Heart left ventricle (tissue), 16 donors: Measurements from ENCODE around the gene RORC. TPM values are rescaled to one million over a fixed set of nuclear protein-coding genes. Genes with fewer than 3 reads are reported as not detected.
A peak's percentile ranks its signal among the peaks of the same experiment; 100 is the strongest.

Source experiments
- ATAC-seq, 4 donors: fragments of 200-7000 bp; cut with Tn5 transposase; one replicate each; pipeline ENCODE4 v1.9.1; 2020 to 2022; ENCODE audit warnings: moderate library complexity in 4 of 4, mild to moderate bottlenecking in 3 of 4, moderate number of reproducible peaks in 1 of 4
- DNase-seq, 5 donors: peaks; one replicate each; pipeline ENCODE4 v3.0.0-alpha.2; 2020
- H3K27ac ChIP-seq, 12 donors: fragments of 200-600 bp; sonication (generic) in 4 of 12; one replicate each; pipeline versions ENCODE4 v1.5.0 to v1.8.0; 2016 to 2022; ENCODE audit warnings: mild to moderate bottlenecking in 2 of 12
- H3K27me3 ChIP-seq, 9 donors: fragments of 200-600 bp; sonication (generic) in 2 of 9; one replicate each; pipeline versions ENCODE4 v1.5.1 to v1.8.0; 2016 to 2022; ENCODE audit warnings: mild to moderate bottlenecking in 3 of 9
- H3K36me3 ChIP-seq, 9 donors: fragments of 200-600 bp; sonication (generic) in 2 of 9; one replicate each; pipeline versions ENCODE4 v1.5.0 to v1.8.0; 2018 to 2022; ENCODE audit warnings: mild to moderate bottlenecking in 2 of 9
- H3K4me1 ChIP-seq, 12 donors: fragments of 200-600 bp; sonication (generic) in 4 of 12; one replicate each; pipeline versions ENCODE4 v1.5.0 to v1.8.0; 2016 to 2022; ENCODE audit warnings: mild to moderate bottlenecking in 3 of 12
- H3K4me3 ChIP-seq, 12 donors: fragments of 200-600 bp; sonication (generic) in 4 of 12; one replicate each; pipeline versions ENCODE4 v1.5.0 to v1.8.0; 2017 to 2022; ENCODE audit warnings: mild to moderate bottlenecking in 9 of 12, moderate library complexity in 4 of 12
- H3K9me3 ChIP-seq, 12 donors: fragments of 200-600 bp; sonication (generic) in 4 of 12; one replicate each; pipeline versions ENCODE4 v1.5.0 to v1.8.0; 2016 to 2022; ENCODE audit warnings: mild to moderate bottlenecking in 1 of 12
- CTCF ChIP-seq, 12 donors: fragments of 200-600 bp; sonication (generic) in 4 of 12; IDR thresholded peaks; one replicate each; pipeline versions ENCODE4 v1.5.0 to v1.8.0; 2018 to 2022; ENCODE audit warnings: antibody characterized with exemption in 12 of 12, mild to moderate bottlenecking in 5 of 12
- POLR2A ChIP-seq, 2 donors: fragments of 450-650 bp; IDR thresholded peaks; one replicate each; pipeline ENCODE4 v1.6.1; 2017; ENCODE audit warnings: antibody characterized with exemption in 2 of 2, mild to moderate bottlenecking in 2 of 2, moderate library complexity in 2 of 2
- WGBS, 4 donors: extraction: QIAGEN DNeasy Blood & Tissue Kit in 2 of 4; methylation state at CpG; one replicate each; pipeline versions ENCODE4 v1.1.5 to v1.1.7; 2013 to 2018; 5-methylcytosine and 5-hydroxymethylcytosine counted together
- intact Hi-C, 10 donors: fragments of 100-400 bp; cut with DNase I; formaldehyde crosslinking; loops; one replicate each; pipeline versions ENCODE4 v1.11.1 to v1.14.2; 2022
- polyA plus RNA-seq, 2 donors: library from polyadenylated mRNA; stranded (reverse); fragments of 200-250 nt; gene quantifications; one replicate each; pipeline ENCODE4 v1.2.3, GENCODE V29; 2013
- total RNA-seq, 9 donors: library from RNA; depleted of rRNA in 2 of 9; stranded (reverse); fragments of >200 nt in 2 of 9; fragmentation: NEBNext Ultra II Directional in 3 of 9; extraction: Animal tissue kit (Norgen Biotek cat#: 25700) in 3 of 9; gene quantifications; one replicate each; pipeline versions ENCODE4 v1.1.0 to v1.2.4, GENCODE V29; 2016 to 2023
- donor health status: ischemic (EF 13 %, LVEDD 7.1; RV severe dilation, severe dysfunction).
- donor health status: healthy with polysubstance abuse.
- donor health status: DM: no; HTN: yes; CAD: no.
- donor health status: DM: no; HTN: no; CAD: no.
- donor health status: ischemic (EF 25% LVEDD 6.9; RV normal size, moderate dysfunction).
- donor health status: ischemic (EF 25% LVEDD 5.7; RV mildly dilated, moderate dysfunction).
- donor health status: healthy.
- donor health status: DM: yes; HTN: yes; CAD: no.
- donor health status: ischemic (EF 35%, LVEDD 5.7; RV mildly dilated, moderate dysfunction).
- donor health status: nonischemic (EF 11% LVEDD 7.7; RV severe dilation, severe dysfunction).
- donor health status: DM: yes; HTN: yes; CAD: no.
- donor health status: PGD.
- donor health status: ischemic (EF 29% LVEDD 5.4; RV normal size, mild dysfunction).
- donor health status: nonischemic (EF 23%, LVEDD 6.1; RV moderate dilation, normal function).

RORC gene
- total and polyA plus RNA-seq, 11 donors = 3.6 to 58.9 (median 11.8) TPM

DNA sequence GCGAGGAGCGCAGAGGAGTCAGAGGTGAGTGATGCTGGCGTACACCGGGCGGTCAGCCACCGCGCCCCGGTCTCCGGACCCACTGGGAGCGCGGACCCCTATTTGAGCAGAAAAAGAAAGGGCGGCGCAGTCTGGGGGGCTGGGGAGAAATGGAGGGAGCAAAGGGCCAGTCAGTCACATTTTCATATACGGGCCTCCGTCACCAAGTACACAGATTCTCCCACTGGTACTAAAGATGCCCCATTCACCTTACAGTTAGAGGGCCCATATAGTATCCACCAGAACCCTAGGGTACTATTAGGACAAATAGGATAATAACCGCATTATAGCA, 7.4 kb upstream of the RORC start:
- H3K27me3 ChIP-seq = peaks cover 16 to 43% (median 29%) of the 10 kb centered on the region in 9 donors
- no peaks in the 10 kb centered on the region for H3K9me3 ChIP-seq
- TF ChIP-seq POLR2A (IDR thresholded peaks at IDR 0.05) (no peak), CTCF (IDR thresholded peaks at IDR 0.05) (no peak)
- intact Hi-C loops = loop anchor here in 8 of 10 donors (5.0 to 10.0 kb wide), 7 partner anchors 102 to 394 kb away; partner anchors contain the start of gene POGZ (in 1 of the 8)
- H3K4me1 ChIP-seq = peaks cover 0 to 32% (median 19%) of the 10 kb centered on the region in 12 donors
- WGBS, 4 donors = 7 to 22% (median 11%) methylated on average over 15 to 16 of the region's 16 CpGs
- peak overlapping the region in 1 of 12 donors; percentile 60 for H3K27ac ChIP-seq
- DNase-seq = no peak
- no peaks in the 10 kb centered on the region for H3K36me3 ChIP-seq
- peak overlapping the region; percentile 31 to 60 (median 50) for H3K4me3 ChIP-seq
- no peak for ATAC-seq

GRCh38 chr1:151838222-151839081, 6.8 kb upstream of the RORC start:
- peaks cover 16 to 43% (median 29%) of the 10 kb centered on the region in 9 donors for H3K27me3 ChIP-seq
- peak overlapping the region in 2 of 12 donors; percentile 31 to 60 for H3K27ac ChIP-seq
- 1 to 2% (median 1%) methylated on average over 40 to 117 of the region's 117 CpGs for WGBS, 4 donors
- H3K36me3 ChIP-seq = no peaks in the 10 kb centered on the region
- no peaks in the 10 kb centered on the region for H3K9me3 ChIP-seq
- TF ChIP-seq CTCF (IDR thresholded peaks at IDR 0.05) = no peak
- no peak for TF ChIP-seq POLR2A (IDR thresholded peaks at IDR 0.05)
- DNase-seq (peak in 2 of 5 donors; percentile 45 to 50), ATAC-seq (peak in 2 of 4 donors; percentile 40 to 49)
- H3K4me1 ChIP-seq = peaks cover 0 to 38% (median 19%) of the 10 kb centered on the region in 12 donors
- intact Hi-C loops = loop anchor here in 8 of 10 donors (5.0 to 10.0 kb wide), 7 partner anchors 101 to 394 kb away; partner anchors contain the start of gene POGZ (in 1 of the 8)
- H3K4me3 ChIP-seq = peak overlapping the region; percentile 31 to 60 (median 50)

DNA sequence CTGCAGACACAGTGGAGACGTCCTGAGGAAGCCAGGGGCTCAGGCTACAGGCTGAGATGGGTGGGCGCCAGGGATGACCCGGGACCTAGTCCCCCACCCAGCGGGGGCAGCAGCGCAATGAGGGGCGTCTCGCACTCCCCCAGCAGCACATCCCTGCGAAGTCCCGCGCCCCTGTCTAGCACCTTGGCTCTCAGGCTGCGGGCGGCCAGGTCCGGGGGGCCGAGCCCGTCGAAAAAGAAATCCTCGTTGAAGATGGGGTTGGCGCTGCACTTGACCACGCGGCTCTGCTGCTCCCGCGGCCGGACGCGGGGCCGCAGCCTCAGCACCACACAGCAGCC, 6.3 kb upstream of the RORC start:
- Histone ChIP-seq H3K36me3 (no peaks in the 10 kb centered on the region), H3K4me1 (peaks cover 0 to 42% (median 20%) of the 10 kb centered on the region in 12 donors), H3K27ac (peak overlapping the region in 1 of 12 donors; percentile 60), H3K27me3 (peaks cover 16 to 43% (median 29%) of the 10 kb centered on the region in 9 donors), H3K4me3 (peak overlapping the region in 11 of 12 donors; percentile 31 to 60 (median 51)), H3K9me3 (no peaks in the 10 kb centered on the region)
- TF ChIP-seq POLR2A (IDR thresholded peaks at IDR 0.05) (no peak), CTCF (IDR thresholded peaks at IDR 0.05) (no peak)
- 1 to 10% (median 4%) methylated on average over 4 to 26 of the region's 26 CpGs for WGBS, 4 donors
- DNase-seq = peak in 1 of 5 donors; percentile 60
- intact Hi-C loops = loop anchor here in 8 of 10 donors (2.0 to 10.0 kb wide), 9 partner anchors 101 to 393 kb away; partner anchors contain the start of gene POGZ (in 1 of the 8)
- no peak for ATAC-seq

DNA sequence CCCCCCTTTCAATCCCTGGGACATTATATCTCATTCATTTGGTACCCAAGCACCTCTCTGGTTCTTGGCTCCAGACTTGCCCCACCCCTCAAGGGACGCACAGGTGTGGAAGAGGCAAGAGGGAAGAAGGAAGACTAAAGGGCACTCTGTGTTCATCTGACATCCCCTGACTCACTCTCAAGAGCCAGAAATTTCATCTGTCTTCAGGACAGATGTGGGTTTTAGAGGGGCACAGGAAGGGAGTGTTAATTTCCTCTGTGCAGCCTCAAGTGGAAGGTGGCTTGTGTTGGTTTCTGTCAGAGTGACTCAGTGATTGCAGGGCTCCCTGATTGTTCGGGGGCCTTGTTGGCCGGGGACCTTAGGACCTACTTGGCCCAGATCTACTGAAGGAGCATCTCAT, 5.6 kb upstream of the RORC start:
- peaks cover 16 to 43% (median 29%) of the 10 kb centered on the region in 9 donors for H3K27me3 ChIP-seq
- H3K36me3 ChIP-seq = no peaks in the 10 kb centered on the region
- WGBS, 4 donors = 48 to 59% (median 54%) methylated on average over 3 of the region's 3 CpGs
- no peak overlapping the region for H3K4me3 ChIP-seq
- ATAC-seq (no peak), DNase-seq (peak in 1 of 5 donors; percentile 4)
- no peaks in the 10 kb centered on the region for H3K9me3 ChIP-seq
- TF ChIP-seq POLR2A (IDR thresholded peaks at IDR 0.05) (no peak), CTCF (IDR thresholded peaks at IDR 0.05) (no peak)
- peaks cover 0 to 42% (median 22%) of the 10 kb centered on the region in 12 donors for H3K4me1 ChIP-seq
- intact Hi-C loops = loop anchor here in 8 of 10 donors (2.0 to 10.0 kb wide), 9 partner anchors 100 to 392 kb away; partner anchors contain the start of gene POGZ (in 1 of the 8)
- peak overlapping the region in 1 of 12 donors; percentile 10 for H3K27ac ChIP-seq
